Head of caudate nucleus (tissue), 42 donors: ENCODE measurements around the gene ABCG2.
A peak's percentile ranks its signal among the peaks of the same experiment; 100 is the strongest.
"Not testable (repeated sequence)": the region's sequence is repeated elsewhere in the genome, so short reads cannot be mapped to it uniquely, and the experiment has no call there.

ENCODE experiments used
- DNase-seq, 42 donors: peaks; one replicate each; pipeline versions ENCODE4 v3.0.0 to v3.0.0-alpha.2; 2020 to 2021; ENCODE audit warnings: mixed read lengths in 7 of 42
- intact Hi-C: fragments of 100-400 bp; cut with DNase I; formaldehyde crosslinking; loops from one replicate; pipeline ENCODE4 v1.15.0; 2022

ABCG2 gene

GRCh38 chr4:88130544-88131305, 27.7 kb downstream of the ABCG2 start:
- no peak for DNase-seq
- intact Hi-C loops = no loop called here

- intact Hi-C loops = no loop called here
- no peak for DNase-seq
Measured at GRCh38 chr4:88130003-88130402, 28.4 kb downstream of the ABCG2 start.

- intact Hi-C loops, DNase-seq: not testable (repeated sequence)
Measured at GRCh38 chr4:88122260-88122659, 36.2 kb downstream of the ABCG2 start.

GRCh38 chr4:88119943-88120342, 38.5 kb downstream of the ABCG2 start:
- intact Hi-C loops = no loop called here
- no peak for DNase-seq

- intact Hi-C loops = no loop called here
- DNase-seq = no peak
Measured at GRCh38 chr4:88115587-88115986, 42.9 kb downstream of the ABCG2 start.

- intact Hi-C loops = no loop called here
- no peak for DNase-seq
Measured at GRCh38 chr4:88112856-88113255, 45.6 kb downstream of the ABCG2 start.

GRCh38 chr4:88110826-88111225, 47.6 kb downstream of the ABCG2 start:
- intact Hi-C loops = no loop called here
- DNase-seq = no peak

- DNase-seq = no peak
- intact Hi-C loops = no loop called here
Measured at GRCh38 chr4:88109123-88109881, 49.1 kb downstream of the ABCG2 start.

GRCh38 chr4:88108747-88109122, 49.7 kb downstream of the ABCG2 start:
- intact Hi-C loops = no loop called here
- DNase-seq = no peak

GRCh38 chr4:88108108-88108465, 50.4 kb downstream of the ABCG2 start:
- DNase-seq, intact Hi-C loops: not testable (repeated sequence)

- intact Hi-C loops = no loop called here
- DNase-seq = peak in 6 of 42 donors; percentile 3 to 16 (median 7)
Measured at GRCh38 chr4:88107406-88108107, 50.9 kb downstream of the ABCG2 start.

GRCh38 chr4:88106205-88106604, 52.2 kb downstream of the ABCG2 start:
- intact Hi-C loops = no loop called here
- no peak for DNase-seq

- no peak for DNase-seq
Measured at GRCh38 chr4:88104902-88105610, 53.4 kb downstream of the ABCG2 start.

GRCh38 chr4:88102026-88102425, 56.4 kb downstream of the ABCG2 start:
- DNase-seq = no peak
- intact Hi-C loops = no loop called here

More at GRCh38 chr4:88104902-88105610, 53.4 kb downstream of the ABCG2 start:
- intact Hi-C loops = no loop called here

GRCh38 chr4:88101165-88101564, 57.3 kb downstream of the ABCG2 start:
- intact Hi-C loops = no loop called here
- peak in 24 of 42 donors; percentile 2 to 51 (median 17) for DNase-seq

GRCh38 chr4:88098993-88099752, 59.3 kb downstream of the ABCG2 start:
- DNase-seq = no peak
- intact Hi-C loops = no loop called here

- intact Hi-C loops = no loop called here
- no peak for DNase-seq
Measured at GRCh38 chr4:88097781-88098180, 60.7 kb downstream of the ABCG2 start.

- intact Hi-C loops = no loop called here
- no peak for DNase-seq
Measured at GRCh38 chr4:88097301-88097700, 61.1 kb downstream of the ABCG2 start.

GRCh38 chr4:88093874-88094273, 64.6 kb downstream of the ABCG2 start:
- intact Hi-C loops = no loop called here
- DNase-seq = no peak
